ENCODE measurements around the gene ARHGEF9.

DNA sequence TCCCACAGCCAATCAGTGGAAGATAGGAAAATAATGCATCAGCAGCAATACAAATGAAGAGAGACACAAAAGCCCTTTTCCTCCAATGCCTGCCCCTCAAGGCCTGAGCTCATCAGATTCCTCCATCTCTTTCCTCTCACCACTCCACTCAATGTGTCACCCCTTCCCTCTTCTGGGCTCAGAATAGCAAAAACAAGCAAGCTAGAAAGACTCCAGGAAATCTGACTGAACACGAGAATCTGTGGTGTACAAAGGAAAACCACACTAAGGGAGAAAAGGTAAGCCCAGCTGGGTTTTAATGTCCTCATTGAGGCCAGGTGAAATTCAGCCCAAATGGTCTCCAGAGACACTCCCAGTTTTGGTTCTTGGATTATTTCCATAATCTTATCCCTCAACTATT, 46.3 kb downstream of the ARHGEF9 start:
- TF ChIP-seq, protein P1, sequence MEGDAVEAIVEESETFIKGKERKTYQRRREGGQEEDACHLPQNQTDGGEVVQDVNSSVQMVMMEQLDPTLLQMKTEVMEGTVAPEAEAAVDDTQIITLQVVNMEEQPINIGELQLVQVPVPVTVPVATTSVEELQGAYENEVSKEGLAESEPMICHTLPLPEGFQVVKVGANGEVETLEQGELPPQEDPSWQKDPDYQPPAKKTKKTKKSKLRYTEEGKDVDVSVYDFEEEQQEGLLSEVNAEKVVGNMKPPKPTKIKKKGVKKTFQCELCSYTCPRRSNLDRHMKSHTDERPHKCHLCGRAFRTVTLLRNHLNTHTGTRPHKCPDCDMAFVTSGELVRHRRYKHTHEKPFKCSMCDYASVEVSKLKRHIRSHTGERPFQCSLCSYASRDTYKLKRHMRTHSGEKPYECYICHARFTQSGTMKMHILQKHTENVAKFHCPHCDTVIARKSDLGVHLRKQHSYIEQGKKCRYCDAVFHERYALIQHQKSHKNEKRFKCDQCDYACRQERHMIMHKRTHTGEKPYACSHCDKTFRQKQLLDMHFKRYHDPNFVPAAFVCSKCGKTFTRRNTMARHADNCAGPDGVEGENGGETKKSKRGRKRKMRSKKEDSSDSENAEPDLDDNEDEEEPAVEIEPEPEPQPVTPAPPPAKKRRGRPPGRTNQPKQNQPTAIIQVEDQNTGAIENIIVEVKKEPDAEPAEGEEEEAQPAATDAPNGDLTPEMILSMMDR (optimal IDR thresholded peaks at IDR 0.05 in 1 of 3, IDR thresholded peaks at IDR 0.05 in 1 of 3, conservative IDR thresholded peaks at IDR 0.05 in 1 of 3; ENCODE audit: extremely low read depth in 1 of 3, insufficient read depth in 2 of 3, low read length in 3 of 3): no peak
- no peak for TF ChIP-seq EZH2 (IDR thresholded peaks at IDR 0.05; ENCODE audit: low read length)

Data from keratinocyte (primary cell).